DND-41 (cell line): ENCODE data around the gene THRSP.

Experiments used
- EZH2 ChIP-seq: IDR thresholded peaks from 3 replicates; pipeline ENCODE4 v1.6.1; 2012; ENCODE audit warnings: borderline replicate concordance, low read depth, mild to moderate bottlenecking, moderate library complexity, low read length, inconsistent platforms; ENCODE audit not compliant: severe bottlenecking
- TF ChIP-seq, protein P1 (sequence below): IDR thresholded peaks from 2 replicates; pipeline ENCODE4 v1.5.1; 2012; ENCODE audit warnings: borderline replicate concordance, low read length, moderate library complexity, mild to moderate bottlenecking; ENCODE audit not compliant: poor library complexity, severe bottlenecking; ENCODE audit errors: extremely low read depth

DNA sequence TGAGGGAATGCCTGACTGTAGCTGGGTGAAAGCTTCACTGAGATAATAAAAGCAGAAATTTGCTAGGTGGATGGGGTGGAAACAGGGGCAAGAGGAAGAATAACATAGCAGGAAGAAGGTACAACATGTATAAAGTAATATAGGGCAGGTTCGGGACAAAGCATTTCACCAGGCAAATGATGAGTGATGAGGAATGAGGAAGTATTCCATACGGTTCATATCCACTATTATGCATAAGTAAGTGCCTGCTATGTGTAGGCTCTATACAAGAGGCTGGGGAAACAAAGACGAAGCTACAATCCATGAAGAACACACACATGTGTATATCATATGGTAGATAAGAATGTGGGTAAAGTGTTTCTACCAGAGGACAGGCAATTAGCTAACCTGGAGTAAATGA, 8.1 kb downstream of the THRSP start:
- TF ChIP-seq, protein P1, sequence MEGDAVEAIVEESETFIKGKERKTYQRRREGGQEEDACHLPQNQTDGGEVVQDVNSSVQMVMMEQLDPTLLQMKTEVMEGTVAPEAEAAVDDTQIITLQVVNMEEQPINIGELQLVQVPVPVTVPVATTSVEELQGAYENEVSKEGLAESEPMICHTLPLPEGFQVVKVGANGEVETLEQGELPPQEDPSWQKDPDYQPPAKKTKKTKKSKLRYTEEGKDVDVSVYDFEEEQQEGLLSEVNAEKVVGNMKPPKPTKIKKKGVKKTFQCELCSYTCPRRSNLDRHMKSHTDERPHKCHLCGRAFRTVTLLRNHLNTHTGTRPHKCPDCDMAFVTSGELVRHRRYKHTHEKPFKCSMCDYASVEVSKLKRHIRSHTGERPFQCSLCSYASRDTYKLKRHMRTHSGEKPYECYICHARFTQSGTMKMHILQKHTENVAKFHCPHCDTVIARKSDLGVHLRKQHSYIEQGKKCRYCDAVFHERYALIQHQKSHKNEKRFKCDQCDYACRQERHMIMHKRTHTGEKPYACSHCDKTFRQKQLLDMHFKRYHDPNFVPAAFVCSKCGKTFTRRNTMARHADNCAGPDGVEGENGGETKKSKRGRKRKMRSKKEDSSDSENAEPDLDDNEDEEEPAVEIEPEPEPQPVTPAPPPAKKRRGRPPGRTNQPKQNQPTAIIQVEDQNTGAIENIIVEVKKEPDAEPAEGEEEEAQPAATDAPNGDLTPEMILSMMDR = no peak
- no peak for TF ChIP-seq EZH2
